ENCODE measurements around the gene CAST. TPM values are rescaled to one million over a fixed set of nuclear protein-coding genes. Genes with fewer than 3 reads are reported as not detected.

Gene CAST
- total RNA-seq, 1 donor from 2014 or later, result 272 TPM

GRCh38 chr5:96823900-96824380 is 161.8 kb downstream of the CAST start:
- Histone ChIP-seq H3K27ac (no peak overlapping the region), H3K27me3 (ENCODE audit: low read depth) (no peaks in the 10 kb centered on the region), H3K4me1 (peaks cover 29% of the 10 kb centered on the region), H3K9me3 (no peaks in the 10 kb centered on the region), H3K4me3 (no peak overlapping the region), H3K36me3 (no peaks in the 10 kb centered on the region)
- intact Hi-C loops (cut with DNase I), result no loop called here
- no peak for TF ChIP-seq CTCF (IDR thresholded peaks at IDR 0.05)
- DNase-seq (no peak), ATAC-seq (peak; percentile 48 to 57)

Other genes with a start within 250 kb of the CAST start
- 0.18 TPM for gene PCSK1, start 229.1 kb upstream of the CAST start, total RNA-seq
- gene ERAP1, start 145.6 kb downstream of the CAST start, total RNA-seq, result 72.0 TPM
- gene ERAP2, start 214.1 kb downstream of the CAST start, total RNA-seq, result 32.1 TPM